ENCODE results near the gene ASPHD1.
"Not testable (repeated sequence)": the region's sequence is repeated elsewhere in the genome, so short reads cannot be mapped to it uniquely, and the experiment has no call there.

ASPHD1 gene

GRCh38 chr16:29878172-29878571 lies 22.1 kb upstream of the ASPHD1 start:
- DNase-seq, result no peak

GRCh38 chr16:29881050-29881449 lies 19.2 kb upstream of the ASPHD1 start:
- DNase-seq, result no peak

DNA sequence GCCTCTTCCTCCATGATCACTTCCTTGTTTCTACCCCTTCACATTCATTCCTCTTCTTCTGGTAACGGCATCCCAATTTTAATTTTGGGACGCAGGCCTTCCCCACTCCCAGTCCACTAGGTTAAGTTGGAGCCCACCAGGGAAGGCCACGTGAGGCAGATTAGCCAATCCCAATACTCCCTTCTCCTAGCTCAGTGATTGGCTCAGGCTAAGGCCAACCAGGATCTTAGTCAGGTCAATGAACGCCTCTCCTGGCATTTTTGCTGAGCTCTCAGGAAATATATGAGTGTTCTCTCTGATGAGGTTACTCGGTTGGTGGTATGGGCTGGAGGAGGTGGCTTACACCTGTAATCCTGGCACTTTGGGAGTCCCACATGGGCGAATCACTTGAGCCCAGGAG lies 16.3 kb upstream of the ASPHD1 start:
- no peak for DNase-seq

- not testable (repeated sequence) for DNase-seq
Measured at GRCh38 chr16:29889372-29889771, 10.9 kb upstream of the ASPHD1 start.

- DNase-seq, result no peak
Measured at GRCh38 chr16:29891525-29892457, 8.5 kb upstream of the ASPHD1 start.

GRCh38 chr16:29892458-29892813 lies 7.9 kb upstream of the ASPHD1 start:
- DNase-seq, result no peak

- DNase-seq, result no peak
Measured at GRCh38 chr16:29893553-29893952, 6.7 kb upstream of the ASPHD1 start.

DNA sequence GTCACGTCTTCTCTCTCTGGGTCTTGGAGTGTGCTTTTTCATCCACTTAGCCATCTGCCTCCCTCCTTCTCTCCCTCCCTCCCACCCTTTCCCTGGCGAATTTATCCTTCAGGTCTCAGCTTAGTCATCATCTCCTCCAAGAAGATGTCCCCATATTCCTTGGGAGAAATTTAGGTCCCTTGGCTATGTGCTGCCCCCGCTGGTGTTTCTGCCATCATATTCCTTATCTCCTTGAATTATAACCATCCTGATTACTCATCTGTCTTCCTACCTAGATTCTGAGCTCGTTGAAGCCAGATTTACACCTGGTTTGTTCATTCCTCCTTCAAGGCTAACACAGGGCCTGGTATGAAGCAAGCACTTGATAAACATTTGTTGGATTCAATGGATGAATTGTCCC lies 5.9 kb upstream of the ASPHD1 start:
- DNase-seq, result no peak

DNA sequence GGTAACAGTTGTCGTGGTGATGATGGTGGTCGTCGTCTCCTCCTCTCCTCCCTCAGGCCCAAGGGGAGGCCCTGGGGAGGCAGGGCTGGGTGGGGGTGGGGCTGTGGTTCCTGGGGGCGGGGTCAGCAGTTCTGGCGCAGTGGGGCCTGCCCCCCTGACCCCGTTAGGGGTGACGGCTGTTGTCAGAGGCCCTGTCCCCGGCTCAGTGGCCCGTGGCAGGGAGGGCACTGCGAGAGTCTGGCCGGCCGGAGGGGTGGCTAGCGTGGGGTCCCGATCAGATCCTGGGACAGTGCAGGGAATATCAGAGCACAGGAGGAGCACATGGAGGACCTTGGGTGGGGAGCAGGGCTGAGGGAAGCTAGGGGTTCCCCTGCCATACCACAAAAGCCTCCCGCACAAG lies 3.4 kb upstream of the ASPHD1 start:
- no peak for DNase-seq

GRCh38 chr16:29897333-29897732 lies 3.0 kb upstream of the ASPHD1 start:
- DNase-seq, result no peak

GRCh38 chr16:29898135-29898803 lies 2.0 kb upstream of the ASPHD1 start:
- no peak for DNase-seq

GRCh38 chr16:29898804-29899515 lies 1.3 kb upstream of the ASPHD1 start:
- peak; percentile 34 to 79 (median 43) for DNase-seq

- peak; percentile 62 to 91 (median 88) for DNase-seq
Measured at GRCh38 chr16:29899516-29900101, 679 bp upstream of the ASPHD1 start, which contains the start of gene SEZ6L2. TSS of gene SEZ6L2 (minus strand) at chr16:29899550. CDS start at chr16:29899019, 531 bp downstream.

GRCh38 chr16:29900888-29901606 lies 759 bp downstream of the ASPHD1 start:
- DNase-seq, result no peak

GRCh38 chr16:29901607-29901945 lies 1.3 kb downstream of the ASPHD1 start:
- DNase-seq, result no peak

- no peak for DNase-seq
Measured at GRCh38 chr16:29903590-29903989, 3.3 kb downstream of the ASPHD1 start.

GRCh38 chr16:29904947-29905346 lies 4.7 kb downstream of the ASPHD1 start:
- DNase-seq, result no peak

GRCh38 chr16:29905668-29906067 lies 5.4 kb downstream of the ASPHD1 start:
- DNase-seq, result no peak

DNA sequence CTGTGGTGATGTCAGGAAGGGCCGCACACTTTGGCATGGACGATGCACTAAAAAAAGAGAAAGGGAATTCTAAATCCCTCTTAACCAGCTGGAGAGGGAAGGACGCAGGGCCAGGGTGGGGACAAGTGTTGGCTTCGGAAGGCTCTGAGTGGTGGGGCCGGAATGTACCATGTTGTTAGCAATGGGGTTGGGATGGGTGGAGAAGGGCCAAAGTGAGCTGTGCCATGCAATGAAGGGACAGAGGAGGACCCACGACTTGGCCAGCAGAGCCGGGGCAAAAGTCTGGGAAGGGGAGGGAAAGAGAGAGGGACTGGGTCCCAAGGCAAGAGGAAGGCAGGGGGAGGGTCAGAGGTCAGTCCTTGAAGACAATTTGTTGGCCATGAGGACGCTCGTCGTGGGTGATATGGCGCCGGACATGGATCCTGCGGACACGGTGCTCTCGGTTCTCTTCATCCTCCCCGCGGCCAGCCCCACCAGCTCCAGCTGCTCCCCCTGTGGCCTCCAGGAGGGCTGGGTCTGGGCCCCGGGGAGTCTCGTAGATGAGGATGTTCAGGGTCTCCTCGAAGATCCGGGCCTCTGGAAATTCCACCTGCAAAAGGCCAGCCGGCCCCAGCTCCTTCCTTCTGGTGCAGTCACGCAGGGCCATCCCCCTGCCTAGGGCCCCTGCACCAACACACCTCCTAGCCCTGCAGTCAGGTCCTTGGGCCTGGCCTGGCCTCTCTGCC lies 6.4 kb downstream of the ASPHD1 start:
- no peak for DNase-seq

DNA sequence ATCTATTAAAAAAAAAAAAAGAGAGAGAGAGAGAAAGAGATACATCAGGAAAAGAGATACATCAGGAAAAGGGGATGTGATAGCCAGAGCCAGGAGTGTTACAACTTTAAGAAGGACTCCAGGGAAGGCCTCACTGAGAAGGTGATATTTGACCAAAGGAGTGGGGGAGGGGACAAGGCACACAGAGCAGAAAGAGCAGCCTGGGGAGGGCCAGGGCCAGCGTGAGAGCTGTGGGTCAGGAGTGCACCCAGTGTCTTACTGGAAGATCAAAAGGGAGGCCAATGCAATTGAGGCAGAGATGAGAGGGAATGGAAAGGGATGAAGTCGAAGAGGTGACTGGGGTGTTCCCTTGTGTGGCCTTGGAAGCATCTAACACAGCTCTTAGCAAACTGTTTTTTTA lies 7.7 kb downstream of the ASPHD1 start:
- DNase-seq, result no peak

DNA sequence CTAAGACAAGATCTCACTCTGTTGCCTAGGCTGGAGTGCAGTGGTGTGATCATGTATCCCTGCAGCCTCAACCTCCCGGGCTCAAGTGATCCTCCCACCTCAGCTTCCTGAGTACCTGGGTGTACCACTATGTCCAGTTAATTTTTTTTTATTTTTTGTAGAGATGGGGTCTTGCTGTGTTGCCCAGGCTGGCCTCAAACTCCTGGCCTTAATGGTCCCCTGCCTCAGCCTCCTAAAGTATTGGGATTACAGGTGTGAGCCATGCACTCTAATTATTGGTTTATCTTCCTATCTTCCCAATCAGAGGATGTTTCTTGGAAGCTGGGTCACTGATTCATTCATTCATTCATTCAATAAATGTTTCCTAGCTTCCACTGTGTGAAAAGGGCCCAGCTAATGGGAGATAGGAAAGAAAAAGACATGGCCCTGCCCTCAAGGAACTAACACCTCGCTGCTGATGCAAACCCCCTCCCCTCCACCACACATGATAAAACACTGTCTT lies 8.5 kb downstream of the ASPHD1 start:
- DNase-seq, result no peak

DNA sequence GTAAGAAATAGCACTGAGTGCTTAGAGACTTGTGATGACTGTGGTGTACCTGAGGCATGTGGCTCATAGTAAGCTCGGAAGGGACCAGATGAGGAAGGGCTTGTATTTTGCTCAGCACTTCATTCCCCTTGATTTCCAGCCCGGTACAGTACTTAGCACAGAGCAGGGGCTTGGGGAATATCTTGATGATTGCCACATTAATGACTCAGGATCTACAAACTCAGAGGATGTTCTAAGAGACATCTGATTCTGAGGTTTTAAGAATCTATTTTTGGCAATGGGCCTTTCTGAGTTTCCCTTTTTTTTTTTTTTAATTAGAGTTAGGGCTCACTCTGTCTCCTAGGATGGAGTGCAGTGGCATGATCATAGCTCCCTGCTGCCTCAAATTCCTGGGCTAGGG lies 9.1 kb downstream of the ASPHD1 start:
- no peak for DNase-seq

Data from NCI-H1417 (cell line).